GM20000 (cell line): ENCODE data around the gene METTL8.

ENCODE experiments used
- DNase-seq: peaks from one replicate; pipeline ENCODE4 v3.0.0; 2012; ENCODE audit warnings: low spot score
- CTCF ChIP-seq: IDR thresholded peaks from 2 replicates; pipeline ENCODE4 v1.5.1; 2012; ENCODE audit warnings: mild to moderate bottlenecking, control low read depth; ENCODE audit errors: extremely low read depth, missing control alignments

The METTL8 gene

GRCh38 chr2:171470129-171470528 lies 36.3 kb upstream of the METTL8 start:
- TF ChIP-seq CTCF, result no peak

GRCh38 chr2:171469176-171469575 lies 35.4 kb upstream of the METTL8 start:
- TF ChIP-seq CTCF, result no peak
- no peak for DNase-seq

More at GRCh38 chr2:171470129-171470528, 36.3 kb upstream of the METTL8 start:
- DNase-seq, result no peak

- no peak for DNase-seq
- no peak for TF ChIP-seq CTCF
Observed at GRCh38 chr2:171460537-171460936, 26.7 kb upstream of the METTL8 start.

GRCh38 chr2:171459498-171459897 lies 25.7 kb upstream of the METTL8 start:
- DNase-seq, result no peak
- no peak for TF ChIP-seq CTCF

- no peak for TF ChIP-seq CTCF
- DNase-seq, result no peak
Observed at GRCh38 chr2:171452773-171453172, 19.0 kb upstream of the METTL8 start.

GRCh38 chr2:171451074-171451473 lies 17.3 kb upstream of the METTL8 start:
- TF ChIP-seq CTCF, result no peak
- DNase-seq, result no peak

- TF ChIP-seq CTCF, result no peak
- no peak for DNase-seq
Observed at GRCh38 chr2:171447675-171448074, 13.9 kb upstream of the METTL8 start.
